ENCODE measurements around the gene ATP8A2. TPM values are rescaled to one million over a fixed set of nuclear protein-coding genes. Genes with fewer than 3 reads are reported as not detected.

Gene ATP8A2
- total RNA-seq, 1 donor from 2014 or later: 1.7 TPM

- Histone ChIP-seq H3K4me3 (no peak overlapping the region), H3K9me3 (no peaks in the 10 kb centered on the region), H3K4me1 (no peaks in the 10 kb centered on the region), H3K36me3 (no peaks in the 10 kb centered on the region), H3K27me3 (ENCODE audit: low read depth) (peaks cover 8% of the 10 kb centered on the region), H3K27ac (no peak overlapping the region)
- DNase-seq (no peak), ATAC-seq (no peak)
- intact Hi-C loops (cut with DNase I): no loop called here
- TF ChIP-seq CTCF (IDR thresholded peaks at IDR 0.05): no peak
These were observed 638.9 kb downstream of the ATP8A2 start for GRCh38 chr13:26010487-26011207.

GRCh38 chr13:26011208-26011573 is 639.4 kb downstream of the ATP8A2 start:
- H3K9me3 ChIP-seq: no peaks in the 10 kb centered on the region
- H3K27ac ChIP-seq: no peak overlapping the region
- no peak overlapping the region for H3K4me3 ChIP-seq
- TF ChIP-seq CTCF (IDR thresholded peaks at IDR 0.05): no peak
- peaks cover 8% of the 10 kb centered on the region for H3K27me3 ChIP-seq (ENCODE audit: low read depth)
- no peaks in the 10 kb centered on the region for H3K36me3 ChIP-seq
- intact Hi-C loops (cut with DNase I): no loop called here
- ATAC-seq: no peak
- H3K4me1 ChIP-seq: no peaks in the 10 kb centered on the region
- no peak for DNase-seq

- TF ChIP-seq CTCF (IDR thresholded peaks at IDR 0.05): no peak
- H3K27ac ChIP-seq: peak overlapping the region; percentile 49
- peak overlapping the region; percentile 50 for H3K4me3 ChIP-seq
- no peak for DNase-seq
- no peaks in the 10 kb centered on the region for H3K9me3 ChIP-seq
- intact Hi-C loops (cut with DNase I): no loop called here
- peaks cover 8% of the 10 kb centered on the region for H3K27me3 ChIP-seq (ENCODE audit: low read depth)
- peaks cover 5% of the 10 kb centered on the region for H3K4me1 ChIP-seq
- peak; percentile 64 to 65 for ATAC-seq
- H3K36me3 ChIP-seq: no peaks in the 10 kb centered on the region
These were observed 640.4 kb downstream of the ATP8A2 start for GRCh38 chr13:26011996-26012821.

GRCh38 chr13:26012995-26013394 is 641.2 kb downstream of the ATP8A2 start:
- H3K27ac ChIP-seq: no peak overlapping the region
- H3K9me3 ChIP-seq: no peaks in the 10 kb centered on the region
- H3K36me3 ChIP-seq: no peaks in the 10 kb centered on the region
- ATAC-seq: peak in 1 of 2 donors; percentile 28
- H3K4me1 ChIP-seq: peaks cover 13% of the 10 kb centered on the region
- H3K27me3 ChIP-seq (ENCODE audit: low read depth): peaks cover 8% of the 10 kb centered on the region
- no peak for TF ChIP-seq CTCF (IDR thresholded peaks at IDR 0.05)
- DNase-seq: no peak
- peak overlapping the region; percentile 50 for H3K4me3 ChIP-seq
- intact Hi-C loops (cut with DNase I): no loop called here

GRCh38 chr13:26015271-26016125 is 643.7 kb downstream of the ATP8A2 start:
- Histone ChIP-seq H3K27ac (no peak overlapping the region), H3K9me3 (no peaks in the 10 kb centered on the region), H3K4me3 (no peak overlapping the region), H3K27me3 (ENCODE audit: low read depth) (peaks cover 8% of the 10 kb centered on the region), H3K36me3 (no peaks in the 10 kb centered on the region), H3K4me1 (peaks cover 16% of the 10 kb centered on the region)
- TF ChIP-seq CTCF (IDR thresholded peaks at IDR 0.05): no peak
- no peak for ATAC-seq
- DNase-seq: no peak
- intact Hi-C loops (cut with DNase I): no loop called here

Data from lower lobe of right lung (tissue), 2 donors.